Activated CD4-positive, alpha-beta T cell treated with anti-CD3 and anti-CD28 coated beads, Interleukin-2, amount 10 ng/mL, durations not matched to agents 24 days and 14 days (primary cell): ENCODE measurements around the gene P2RY12. TPM values are rescaled to one million over a fixed set of nuclear protein-coding genes. Genes with fewer than 3 reads are reported as not detected.

Experiments
- DNase-seq: peaks from one replicate; pipeline ENCODE4 v3.0.0; 2022
- H3K27ac Mint-ChIP-seq: one replicate; pipeline ENCODE4 v1.8.0; 2022; ENCODE audit warnings: mild to moderate bottlenecking, mixed read lengths
- H3K27me3 Mint-ChIP-seq: one replicate; pipeline ENCODE4 v1.8.0; 2022; ENCODE audit warnings: mixed read lengths
- H3K36me3 Mint-ChIP-seq: one replicate; pipeline ENCODE4 v1.8.0; 2022; ENCODE audit warnings: low read depth, mild to moderate bottlenecking, mixed read lengths
- H3K4me1 Mint-ChIP-seq: one replicate; pipeline ENCODE4 v1.8.0; 2021; ENCODE audit warnings: mixed read lengths
- H3K4me3 Mint-ChIP-seq: one replicate; pipeline ENCODE4 v1.8.0; 2022; ENCODE audit warnings: mild to moderate bottlenecking, moderate library complexity, mixed read lengths
- H3K9me3 Mint-ChIP-seq: one replicate; pipeline ENCODE4 v1.8.0; 2021; ENCODE audit warnings: mixed read lengths
- intact Hi-C: fragments of 100-400 bp; cut with micrococcal nuclease; formaldehyde crosslinking; loops from one replicate; pipeline ENCODE4 v1.15.1; 2023
- total RNA-seq: library from RNA; stranded (reverse); gene quantifications from 2 replicates; pipeline ENCODE4 v1.2.3, GENCODE V29; 2022

P2RY12 gene
- total RNA-seq, 1 donor from 2014 or later: not detected

GRCh38 chr3:151383111-151383510 lies 1.4 kb downstream of the P2RY12 start:
- Mint-ChIP-seq H3K9me3 (no peaks in the 10 kb centered on the region), H3K27me3 (no peaks in the 10 kb centered on the region), H3K4me1 (peaks cover 10% of the 10 kb centered on the region), H3K36me3 (no peaks in the 10 kb centered on the region), H3K27ac (no peak overlapping the region), H3K4me3 (no peak overlapping the region)
- intact Hi-C loops: no loop called here
- DNase-seq: no peak

GRCh38 chr3:151382671-151383070 lies 1.9 kb downstream of the P2RY12 start:
- peaks cover 8% of the 10 kb centered on the region for H3K4me1 Mint-ChIP-seq
- H3K27ac Mint-ChIP-seq: no peak overlapping the region
- H3K36me3 Mint-ChIP-seq: no peaks in the 10 kb centered on the region
- H3K9me3 Mint-ChIP-seq: no peaks in the 10 kb centered on the region
- no peak for DNase-seq
- intact Hi-C loops: no loop called here
- H3K4me3 Mint-ChIP-seq: no peak overlapping the region
- no peaks in the 10 kb centered on the region for H3K27me3 Mint-ChIP-seq

GRCh38 chr3:151379083-151379734 lies 5.3 kb downstream of the P2RY12 start:
- Mint-ChIP-seq H3K27me3 (no peaks in the 10 kb centered on the region), H3K4me1 (peaks cover 4% of the 10 kb centered on the region), H3K9me3 (no peaks in the 10 kb centered on the region), H3K27ac (no peak overlapping the region), H3K36me3 (no peaks in the 10 kb centered on the region), H3K4me3 (no peak overlapping the region)
- intact Hi-C loops: no loop called here
- no peak for DNase-seq

- Mint-ChIP-seq H3K9me3 (no peaks in the 10 kb centered on the region), H3K27ac (no peak overlapping the region), H3K36me3 (no peaks in the 10 kb centered on the region), H3K4me3 (no peak overlapping the region), H3K27me3 (no peaks in the 10 kb centered on the region), H3K4me1 (peaks cover 3% of the 10 kb centered on the region)
- intact Hi-C loops: no loop called here
- no peak for DNase-seq
Observed at GRCh38 chr3:151377768-151378385, 6.7 kb downstream of the P2RY12 start.

- no peaks in the 10 kb centered on the region for H3K4me1 Mint-ChIP-seq
Observed at GRCh38 chr3:151372063-151372820, 12.3 kb downstream of the P2RY12 start.

GRCh38 chr3:151371526-151371925 lies 13.0 kb downstream of the P2RY12 start:
- H3K27ac Mint-ChIP-seq: no peak overlapping the region
- H3K4me1 Mint-ChIP-seq: no peaks in the 10 kb centered on the region
- H3K36me3 Mint-ChIP-seq: no peaks in the 10 kb centered on the region
- intact Hi-C loops: no loop called here
- no peak for DNase-seq
- no peaks in the 10 kb centered on the region for H3K9me3 Mint-ChIP-seq
- no peak overlapping the region for H3K4me3 Mint-ChIP-seq
- H3K27me3 Mint-ChIP-seq: peaks cover 6% of the 10 kb centered on the region

More at GRCh38 chr3:151372063-151372820, 12.3 kb downstream of the P2RY12 start:
- Mint-ChIP-seq H3K27ac (no peak overlapping the region), H3K9me3 (no peaks in the 10 kb centered on the region), H3K36me3 (no peaks in the 10 kb centered on the region), H3K4me3 (no peak overlapping the region), H3K27me3 (peaks cover 6% of the 10 kb centered on the region)
- intact Hi-C loops: no loop called here
- DNase-seq: no peak

- H3K9me3 Mint-ChIP-seq: no peaks in the 10 kb centered on the region
- DNase-seq: no peak
- H3K4me3 Mint-ChIP-seq: no peak overlapping the region
- no peaks in the 10 kb centered on the region for H3K4me1 Mint-ChIP-seq
- intact Hi-C loops: no loop called here
- no peaks in the 10 kb centered on the region for H3K36me3 Mint-ChIP-seq
- no peak overlapping the region for H3K27ac Mint-ChIP-seq
- H3K27me3 Mint-ChIP-seq: peaks cover 10% of the 10 kb centered on the region
Observed at GRCh38 chr3:151367448-151367847, 17.1 kb downstream of the P2RY12 start.

- no peaks in the 10 kb centered on the region for H3K4me1 Mint-ChIP-seq
- DNase-seq: no peak
- no peaks in the 10 kb centered on the region for H3K36me3 Mint-ChIP-seq
- H3K9me3 Mint-ChIP-seq: no peaks in the 10 kb centered on the region
- H3K27me3 Mint-ChIP-seq: peaks cover 11% of the 10 kb centered on the region
- no peak overlapping the region for H3K27ac Mint-ChIP-seq
- intact Hi-C loops: no loop called here
- H3K4me3 Mint-ChIP-seq: no peak overlapping the region
Observed at GRCh38 chr3:151366993-151367392, 17.6 kb downstream of the P2RY12 start.

- no peaks in the 10 kb centered on the region for H3K4me1 Mint-ChIP-seq
- no peaks in the 10 kb centered on the region for H3K36me3 Mint-ChIP-seq
- peaks cover 16% of the 10 kb centered on the region for H3K27me3 Mint-ChIP-seq
- no peak overlapping the region for H3K27ac Mint-ChIP-seq
- DNase-seq: no peak
- intact Hi-C loops: no loop called here
- no peaks in the 10 kb centered on the region for H3K9me3 Mint-ChIP-seq
- no peak overlapping the region for H3K4me3 Mint-ChIP-seq
Observed at GRCh38 chr3:151362751-151363174, 21.8 kb downstream of the P2RY12 start.

GRCh38 chr3:151357463-151357850 lies 27.1 kb downstream of the P2RY12 start:
- H3K36me3 Mint-ChIP-seq: no peaks in the 10 kb centered on the region
- H3K27me3 Mint-ChIP-seq: peaks cover 14% of the 10 kb centered on the region
- no peak for DNase-seq
- no peak overlapping the region for H3K27ac Mint-ChIP-seq
- intact Hi-C loops: no loop called here
- no peak overlapping the region for H3K4me3 Mint-ChIP-seq
- H3K9me3 Mint-ChIP-seq: no peaks in the 10 kb centered on the region
- H3K4me1 Mint-ChIP-seq: no peaks in the 10 kb centered on the region

- H3K4me3 Mint-ChIP-seq: no peak overlapping the region
- no peak for DNase-seq
- no peak overlapping the region for H3K27ac Mint-ChIP-seq
- intact Hi-C loops: no loop called here
- H3K9me3 Mint-ChIP-seq: no peaks in the 10 kb centered on the region
- peaks cover 10% of the 10 kb centered on the region for H3K27me3 Mint-ChIP-seq
- peaks cover 3% of the 10 kb centered on the region for H3K4me1 Mint-ChIP-seq
- no peaks in the 10 kb centered on the region for H3K36me3 Mint-ChIP-seq
Observed at GRCh38 chr3:151356794-151357462, 27.6 kb downstream of the P2RY12 start.

GRCh38 chr3:151351648-151352047 lies 32.9 kb downstream of the P2RY12 start:
- H3K27me3 Mint-ChIP-seq: peaks cover 29% of the 10 kb centered on the region
- H3K9me3 Mint-ChIP-seq: no peaks in the 10 kb centered on the region
- intact Hi-C loops: no loop called here
- H3K4me1 Mint-ChIP-seq: peaks cover 15% of the 10 kb centered on the region
- no peak for DNase-seq
- no peak overlapping the region for H3K27ac Mint-ChIP-seq
- H3K36me3 Mint-ChIP-seq: no peaks in the 10 kb centered on the region
- H3K4me3 Mint-ChIP-seq: peak overlapping the region; percentile 45

- Mint-ChIP-seq H3K27me3 (peaks cover 33% of the 10 kb centered on the region), H3K9me3 (no peaks in the 10 kb centered on the region), H3K4me3 (peak overlapping the region; percentile 45), H3K36me3 (no peaks in the 10 kb centered on the region), H3K4me1 (peaks cover 15% of the 10 kb centered on the region), H3K27ac (no peak overlapping the region)
- no peak for DNase-seq
- intact Hi-C loops: no loop called here
Observed at GRCh38 chr3:151351219-151351618, 33.3 kb downstream of the P2RY12 start.

- DNase-seq: no peak
- Mint-ChIP-seq H3K27ac (no peak overlapping the region), H3K4me3 (no peak overlapping the region), H3K4me1 (peaks cover 18% of the 10 kb centered on the region), H3K36me3 (no peaks in the 10 kb centered on the region), H3K9me3 (no peaks in the 10 kb centered on the region), H3K27me3 (peaks cover 35% of the 10 kb centered on the region)
- intact Hi-C loops: no loop called here
Observed at GRCh38 chr3:151350656-151351055, 33.9 kb downstream of the P2RY12 start.
